Measurements from ENCODE around the gene CISTR.

The CISTR gene

GRCh38 chr12:53699678-53700025 lies 52.1 kb downstream of the CISTR start:
- no peaks in the 10 kb centered on the region for H3K36me3 ChIP-seq (ENCODE audit: insufficient read depth, low read length)
- TF ChIP-seq EZH2 (IDR thresholded peaks at IDR 0.05; ENCODE audit: borderline replicate concordance, low read depth, low read length, severe bottlenecking) = no peak
- TF ChIP-seq, protein P1, sequence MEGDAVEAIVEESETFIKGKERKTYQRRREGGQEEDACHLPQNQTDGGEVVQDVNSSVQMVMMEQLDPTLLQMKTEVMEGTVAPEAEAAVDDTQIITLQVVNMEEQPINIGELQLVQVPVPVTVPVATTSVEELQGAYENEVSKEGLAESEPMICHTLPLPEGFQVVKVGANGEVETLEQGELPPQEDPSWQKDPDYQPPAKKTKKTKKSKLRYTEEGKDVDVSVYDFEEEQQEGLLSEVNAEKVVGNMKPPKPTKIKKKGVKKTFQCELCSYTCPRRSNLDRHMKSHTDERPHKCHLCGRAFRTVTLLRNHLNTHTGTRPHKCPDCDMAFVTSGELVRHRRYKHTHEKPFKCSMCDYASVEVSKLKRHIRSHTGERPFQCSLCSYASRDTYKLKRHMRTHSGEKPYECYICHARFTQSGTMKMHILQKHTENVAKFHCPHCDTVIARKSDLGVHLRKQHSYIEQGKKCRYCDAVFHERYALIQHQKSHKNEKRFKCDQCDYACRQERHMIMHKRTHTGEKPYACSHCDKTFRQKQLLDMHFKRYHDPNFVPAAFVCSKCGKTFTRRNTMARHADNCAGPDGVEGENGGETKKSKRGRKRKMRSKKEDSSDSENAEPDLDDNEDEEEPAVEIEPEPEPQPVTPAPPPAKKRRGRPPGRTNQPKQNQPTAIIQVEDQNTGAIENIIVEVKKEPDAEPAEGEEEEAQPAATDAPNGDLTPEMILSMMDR (IDR thresholded peaks at IDR 0.05; ENCODE audit: borderline replicate concordance, extremely low read depth, low read length, poor library complexity, severe bottlenecking) = no peak
- no peaks in the 10 kb centered on the region for H3K79me2 ChIP-seq (ENCODE audit: insufficient read depth, low read length)
- no peak for ATAC-seq (ENCODE audit: insufficient read depth, low read depth)
- no peak overlapping the region for H3K27ac ChIP-seq (ENCODE audit: low read length)
- H3K4me2 ChIP-seq (ENCODE audit: insufficient read depth, low read length) = no peak overlapping the region
- H2AFZ ChIP-seq (ENCODE audit: low read depth, low read length) = no peak overlapping the region
- H3K27me3 ChIP-seq (ENCODE audit: insufficient read depth, low read length, poor library complexity) = peaks cover 68% of the 10 kb centered on the region
- no peak for DNase-seq
- no peak overlapping the region for H3K4me3 ChIP-seq (ENCODE audit: low read depth in 1 of 2, low read length in 2 of 2)
- no peaks in the 10 kb centered on the region for H3K9me3 ChIP-seq (ENCODE audit: insufficient read depth, low read length, severe bottlenecking)
- H4K20me1 ChIP-seq (ENCODE audit: insufficient read depth, low read length) = no peaks in the 10 kb centered on the region
- no peaks in the 10 kb centered on the region for H3K4me1 ChIP-seq (ENCODE audit: insufficient read depth, low read length)
- no peak overlapping the region for H3K9ac ChIP-seq (ENCODE audit: low read depth, low read length)

- H3K27ac ChIP-seq (ENCODE audit: low read length) = no peak overlapping the region
- no peak for TF ChIP-seq EZH2 (IDR thresholded peaks at IDR 0.05; ENCODE audit: borderline replicate concordance, low read depth, low read length, severe bottlenecking)
- TF ChIP-seq, protein P1 (IDR thresholded peaks at IDR 0.05; ENCODE audit: borderline replicate concordance, extremely low read depth, low read length, poor library complexity, severe bottlenecking) = no peak
- H3K4me2 ChIP-seq (ENCODE audit: insufficient read depth, low read length) = no peak overlapping the region
- DNase-seq (no peak), ATAC-seq (ENCODE audit: insufficient read depth, low read depth) (no peak)
- H2AFZ ChIP-seq (ENCODE audit: low read depth, low read length) = no peak overlapping the region
- no peaks in the 10 kb centered on the region for H3K36me3 ChIP-seq (ENCODE audit: insufficient read depth, low read length)
- no peaks in the 10 kb centered on the region for H3K4me1 ChIP-seq (ENCODE audit: insufficient read depth, low read length)
- no peak overlapping the region for H3K4me3 ChIP-seq (ENCODE audit: low read depth in 1 of 2, low read length in 2 of 2)
- no peaks in the 10 kb centered on the region for H4K20me1 ChIP-seq (ENCODE audit: insufficient read depth, low read length)
- H3K79me2 ChIP-seq (ENCODE audit: insufficient read depth, low read length) = no peaks in the 10 kb centered on the region
- H3K9ac ChIP-seq (ENCODE audit: low read depth, low read length) = no peak overlapping the region
- peaks cover 68% of the 10 kb centered on the region for H3K27me3 ChIP-seq (ENCODE audit: insufficient read depth, low read length, poor library complexity)
- no peaks in the 10 kb centered on the region for H3K9me3 ChIP-seq (ENCODE audit: insufficient read depth, low read length, severe bottlenecking)
Measured at GRCh38 chr12:53698948-53699677, 52.7 kb downstream of the CISTR start.

DNA sequence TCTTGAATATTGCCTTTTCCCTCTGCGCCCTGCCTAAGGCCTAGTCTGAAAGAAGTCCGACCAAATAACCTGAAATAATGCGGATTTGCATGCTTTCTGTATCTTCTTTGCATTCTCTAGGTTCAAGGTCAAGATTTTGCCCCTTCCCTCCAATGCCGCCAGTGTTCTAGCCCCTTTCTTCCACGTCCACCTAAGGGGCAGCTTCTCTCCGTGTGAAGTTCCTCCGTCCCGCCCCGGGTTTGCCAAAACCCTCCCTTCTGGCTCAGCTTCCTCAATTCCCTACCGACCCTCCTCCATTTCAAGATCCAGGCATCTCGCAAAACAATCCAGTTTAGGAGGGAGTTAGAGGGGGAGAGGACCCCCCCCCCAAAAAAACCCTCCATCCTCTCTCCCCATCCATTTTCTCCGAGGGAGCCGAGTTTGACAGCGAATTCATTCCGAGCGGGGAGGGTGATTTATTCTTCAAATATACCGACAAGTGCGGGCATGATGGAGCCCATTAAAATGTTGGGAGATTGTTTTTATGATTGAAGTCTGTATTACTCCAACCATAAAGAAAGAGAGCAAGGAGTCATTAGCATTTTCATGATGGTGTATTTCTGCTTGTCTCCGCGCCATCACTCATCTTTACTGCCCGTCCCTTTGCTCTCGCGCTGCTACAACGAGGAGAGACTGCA lies 55.0 kb downstream of the CISTR start:
- TF ChIP-seq, protein P1 (IDR thresholded peaks at IDR 0.05; ENCODE audit: borderline replicate concordance, extremely low read depth, low read length, poor library complexity, severe bottlenecking) = no peak
- no peak for TF ChIP-seq EZH2 (IDR thresholded peaks at IDR 0.05; ENCODE audit: borderline replicate concordance, low read depth, low read length, severe bottlenecking)
- Histone ChIP-seq H3K79me2 (ENCODE audit: insufficient read depth, low read length) (no peaks in the 10 kb centered on the region), H3K9ac (ENCODE audit: low read depth, low read length) (no peak overlapping the region), H3K27ac (ENCODE audit: low read length) (no peak overlapping the region), H4K20me1 (ENCODE audit: insufficient read depth, low read length) (no peaks in the 10 kb centered on the region), H3K9me3 (ENCODE audit: insufficient read depth, low read length, severe bottlenecking) (no peaks in the 10 kb centered on the region), H2AFZ (ENCODE audit: low read depth, low read length) (no peak overlapping the region), H3K4me1 (ENCODE audit: insufficient read depth, low read length) (no peaks in the 10 kb centered on the region), H3K36me3 (ENCODE audit: insufficient read depth, low read length) (no peaks in the 10 kb centered on the region), H3K27me3 (ENCODE audit: insufficient read depth, low read length, poor library complexity) (peaks cover 56% of the 10 kb centered on the region), H3K4me3 (ENCODE audit: low read depth in 1 of 2, low read length in 2 of 2) (no peak overlapping the region), H3K4me2 (ENCODE audit: insufficient read depth, low read length) (no peak overlapping the region)
- ATAC-seq (ENCODE audit: insufficient read depth, low read depth) = no peak
- DNase-seq = no peak

All from DND-41 (cell line).